HTERT RPE-1 (cell line): ENCODE measurements around the gene PCDH1.

Experiments used
- in situ Hi-C: fragments of 300-500 bp; cut with MboI; formaldehyde crosslinking; loops from 4 replicates; pipeline ENCODE4 v1.14.3; 2020; ENCODE audit warnings: low sequenced_read_pairs

Gene PCDH1

DNA sequence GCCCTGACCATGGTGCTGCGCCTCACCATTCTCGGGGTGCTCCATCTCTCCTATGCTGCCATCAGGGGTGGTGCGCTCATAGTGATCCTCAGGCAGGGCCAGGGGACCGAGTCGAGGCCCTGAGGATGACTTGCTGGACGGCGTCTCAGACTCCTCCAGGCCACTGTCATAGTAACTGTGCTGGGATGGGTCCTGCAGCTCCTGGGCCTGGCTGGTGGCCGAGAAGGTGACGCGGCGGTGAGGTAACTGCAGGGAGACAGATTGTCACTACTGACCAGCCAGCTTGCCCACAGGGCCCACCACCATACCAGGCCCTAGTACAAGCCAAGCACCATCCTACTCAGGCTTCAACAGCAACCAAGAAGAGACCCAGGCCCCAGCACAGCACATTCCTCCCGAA, 21.0 kb downstream of the PCDH1 start:
- in situ Hi-C loops: no loop called here

DNA sequence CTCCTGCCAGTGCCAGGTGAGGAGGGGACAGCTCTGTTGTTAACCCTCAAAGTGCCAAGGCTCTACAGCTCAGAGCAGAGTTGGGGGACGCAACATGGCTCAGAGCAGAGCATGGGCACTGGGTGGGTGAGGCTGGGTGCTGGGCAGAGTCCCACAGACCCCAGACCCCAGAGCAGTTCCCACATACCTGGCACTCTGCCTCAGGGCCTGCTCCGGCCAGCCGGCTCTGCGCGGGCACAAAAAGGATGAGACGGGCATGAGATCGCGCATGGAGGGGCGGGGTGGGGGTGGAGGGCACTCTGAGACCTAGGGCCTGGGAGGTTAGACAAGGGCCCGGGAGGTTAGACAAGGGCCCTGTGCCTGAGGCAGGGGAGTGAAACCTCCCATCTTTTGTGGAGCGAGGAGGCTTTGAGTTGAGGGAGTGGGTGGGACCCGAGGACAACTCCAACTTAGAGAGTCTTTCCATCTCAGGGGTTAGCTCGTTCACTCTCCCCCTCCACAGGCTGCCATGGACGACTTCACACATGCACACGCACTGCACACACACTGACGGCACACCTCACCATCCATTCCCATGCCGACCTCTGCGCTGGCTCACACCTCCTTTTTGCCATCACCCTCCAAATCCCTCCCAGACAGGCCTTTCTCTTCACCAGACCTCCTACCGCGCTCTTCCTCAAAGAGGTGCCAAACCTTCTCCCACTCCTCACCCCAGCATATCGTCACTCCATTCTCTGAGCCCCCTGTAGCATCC, 22.0 kb downstream of the PCDH1 start:
- in situ Hi-C loops: no loop called here

DNA sequence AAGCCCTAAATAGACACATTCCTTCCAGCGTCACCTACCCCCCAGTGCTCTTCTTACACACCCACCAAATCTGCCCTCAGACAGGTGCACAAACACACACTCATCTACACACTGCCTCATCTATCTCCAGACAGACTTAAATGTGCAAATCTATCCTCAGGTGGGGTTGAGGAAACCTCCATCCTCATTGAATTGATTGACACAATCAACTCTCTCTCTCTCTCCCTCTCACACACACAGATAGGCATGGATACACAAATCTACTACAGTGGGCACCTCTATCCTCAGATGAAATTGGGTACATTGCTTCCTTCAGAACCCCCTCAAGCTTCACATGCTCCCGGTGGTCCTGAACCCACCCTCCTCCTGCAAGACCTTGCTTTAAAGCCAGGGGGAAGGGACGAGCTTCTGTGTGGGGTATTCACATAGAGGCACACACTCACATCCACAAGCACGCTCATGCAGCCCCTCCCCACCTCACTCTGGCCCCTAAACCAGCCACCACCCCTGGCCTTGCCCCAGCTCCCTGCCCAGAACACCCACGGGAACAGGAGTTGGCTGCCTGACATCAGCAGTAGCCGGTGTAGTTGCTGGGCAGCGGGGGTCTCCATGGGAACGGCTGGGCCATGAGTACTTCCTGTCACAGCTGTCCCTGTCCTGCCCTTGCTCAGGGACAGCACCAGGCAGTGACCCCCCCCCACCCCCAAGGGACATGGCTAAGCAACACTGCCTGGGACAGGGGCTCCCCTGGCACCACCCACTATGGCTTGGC, 22.8 kb downstream of the PCDH1 start:
- in situ Hi-C loops: no loop called here

- in situ Hi-C loops: no loop called here
These were observed 24.1 kb downstream of the PCDH1 start for GRCh38 chr5:141853895-141854626.

- in situ Hi-C loops: no loop called here
These were observed 25.8 kb downstream of the PCDH1 start for GRCh38 chr5:141852448-141852847.

DNA sequence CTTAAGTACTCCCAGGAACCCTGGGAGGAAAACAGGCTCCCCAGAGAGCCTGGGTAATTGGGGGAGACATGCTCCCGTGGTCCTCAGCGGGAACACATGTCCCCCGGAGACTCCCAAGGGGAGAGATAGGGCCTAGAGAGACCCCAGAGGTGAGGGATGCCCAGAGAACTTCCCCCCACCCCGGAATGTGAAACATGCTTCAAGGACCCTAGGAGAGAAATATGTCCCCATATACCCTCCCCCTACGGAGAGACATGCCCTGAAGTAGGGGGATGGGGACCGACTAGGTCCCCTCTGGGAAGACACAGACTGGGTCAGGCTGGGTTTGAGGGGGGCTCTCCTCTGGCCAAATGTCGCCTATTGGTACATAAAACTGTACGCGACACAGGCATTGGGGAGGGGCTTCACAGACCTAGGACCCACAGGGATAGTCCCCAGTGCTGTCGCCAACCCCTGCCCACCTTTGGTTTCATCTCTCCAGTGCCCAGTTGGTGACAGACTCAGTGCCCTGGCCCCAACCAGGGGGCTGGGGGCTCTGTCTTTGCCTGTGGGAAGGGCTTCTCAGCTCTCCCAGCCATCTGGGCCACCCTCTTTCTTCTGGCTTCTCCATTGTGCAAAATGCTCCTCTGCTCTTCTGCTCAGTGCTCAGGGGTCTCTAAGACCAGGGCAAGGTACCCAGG, 26.9 kb downstream of the PCDH1 start:
- in situ Hi-C loops: no loop called here

DNA sequence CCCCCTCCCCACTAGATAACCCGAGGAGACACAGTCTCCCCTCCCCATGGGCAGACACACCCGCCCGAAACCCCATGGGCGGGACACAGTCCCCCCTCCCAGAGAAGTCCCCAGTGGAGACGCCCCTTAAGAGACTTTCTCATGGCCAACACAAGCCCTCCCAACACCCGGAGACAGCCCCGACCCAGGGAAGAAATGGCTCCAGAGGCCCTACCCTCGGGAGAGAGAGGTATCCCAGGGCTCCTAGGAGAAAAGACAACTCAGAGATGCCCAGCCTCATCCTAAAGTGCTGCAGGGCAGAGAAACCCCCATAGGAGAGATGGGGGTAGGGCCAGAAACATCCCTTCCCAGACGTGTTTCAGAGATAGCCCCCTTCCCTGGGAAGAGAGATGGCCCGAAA, 27.4 kb downstream of the PCDH1 start:
- in situ Hi-C loops: no loop called here

DNA sequence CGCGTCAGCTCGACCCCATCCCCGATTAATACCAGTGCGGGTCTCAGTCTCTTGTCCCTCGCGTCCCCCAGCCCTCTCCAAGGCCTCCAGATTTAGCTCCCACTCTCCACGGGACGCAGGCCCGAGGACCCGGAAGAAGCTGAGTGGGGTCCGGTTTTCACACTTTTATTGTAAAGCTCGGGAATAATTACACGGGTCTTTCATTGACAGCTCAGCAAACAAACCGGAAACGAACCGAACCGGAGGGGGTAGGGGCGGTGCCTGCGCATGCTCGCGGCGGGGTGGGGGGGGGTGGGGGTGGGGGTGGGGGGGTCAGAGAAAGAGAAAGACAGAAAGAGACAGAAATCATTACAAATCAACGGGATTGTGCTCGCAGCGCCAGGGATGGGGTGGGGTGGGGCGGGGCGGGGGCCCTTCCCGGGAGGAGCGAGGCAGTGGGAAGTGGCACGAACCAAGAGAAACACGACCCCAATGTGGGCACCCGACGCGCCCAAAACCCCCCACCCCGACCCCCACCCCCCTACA, 27.9 kb downstream of the PCDH1 start:
- in situ Hi-C loops: no loop called here

- in situ Hi-C loops: no loop called here
These were observed 28.6 kb downstream of the PCDH1 start for GRCh38 chr5:141849415-141850243.

- in situ Hi-C loops: no loop called here
These were observed 29.3 kb downstream of the PCDH1 start for GRCh38 chr5:141848744-141849414.

DNA sequence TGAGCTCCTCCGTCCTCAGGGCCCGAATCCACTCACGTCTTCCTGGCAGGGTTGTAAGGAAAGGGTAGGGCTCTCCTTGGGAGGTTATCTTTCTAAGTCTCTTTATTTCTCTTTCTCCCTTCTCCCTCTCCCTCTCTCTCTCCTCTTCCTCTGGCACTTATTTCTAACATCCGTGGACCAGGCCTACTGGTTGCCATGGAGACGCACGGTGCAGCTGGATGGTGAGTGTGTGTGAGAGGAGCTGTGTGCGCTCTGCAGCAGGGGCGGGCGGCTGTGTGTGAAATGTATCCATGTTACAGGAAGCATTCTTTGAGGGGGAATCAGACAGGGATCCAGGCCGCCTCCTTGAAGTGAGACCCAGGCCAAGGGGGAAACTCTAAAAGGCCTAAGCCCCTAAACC, 32.2 kb downstream of the PCDH1 start:
- in situ Hi-C loops: no loop called here

DNA sequence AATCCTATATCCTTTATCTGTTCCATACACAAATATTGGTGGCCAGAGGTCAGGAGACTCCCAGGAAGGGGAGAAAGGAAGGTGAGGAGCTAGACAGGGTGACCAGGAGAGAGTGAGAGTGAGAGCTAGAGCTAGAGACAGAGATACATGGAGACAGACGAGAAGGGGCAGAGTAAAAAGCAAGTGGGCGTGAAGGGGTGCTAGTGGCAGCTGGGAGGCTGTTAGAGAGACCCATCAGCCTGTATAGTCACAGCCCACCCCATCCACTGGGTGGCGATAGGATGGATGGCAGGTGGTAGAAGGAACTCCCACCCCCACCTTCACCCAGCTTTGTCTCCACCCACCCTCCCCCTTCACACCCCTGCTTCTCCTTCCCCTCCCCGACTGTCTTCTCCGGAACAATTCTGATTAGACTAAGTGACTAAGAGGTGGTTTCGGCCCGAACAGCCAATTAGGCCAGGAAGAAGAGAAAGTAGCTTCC, 32.8 kb downstream of the PCDH1 start:
- in situ Hi-C loops: no loop called here

DNA sequence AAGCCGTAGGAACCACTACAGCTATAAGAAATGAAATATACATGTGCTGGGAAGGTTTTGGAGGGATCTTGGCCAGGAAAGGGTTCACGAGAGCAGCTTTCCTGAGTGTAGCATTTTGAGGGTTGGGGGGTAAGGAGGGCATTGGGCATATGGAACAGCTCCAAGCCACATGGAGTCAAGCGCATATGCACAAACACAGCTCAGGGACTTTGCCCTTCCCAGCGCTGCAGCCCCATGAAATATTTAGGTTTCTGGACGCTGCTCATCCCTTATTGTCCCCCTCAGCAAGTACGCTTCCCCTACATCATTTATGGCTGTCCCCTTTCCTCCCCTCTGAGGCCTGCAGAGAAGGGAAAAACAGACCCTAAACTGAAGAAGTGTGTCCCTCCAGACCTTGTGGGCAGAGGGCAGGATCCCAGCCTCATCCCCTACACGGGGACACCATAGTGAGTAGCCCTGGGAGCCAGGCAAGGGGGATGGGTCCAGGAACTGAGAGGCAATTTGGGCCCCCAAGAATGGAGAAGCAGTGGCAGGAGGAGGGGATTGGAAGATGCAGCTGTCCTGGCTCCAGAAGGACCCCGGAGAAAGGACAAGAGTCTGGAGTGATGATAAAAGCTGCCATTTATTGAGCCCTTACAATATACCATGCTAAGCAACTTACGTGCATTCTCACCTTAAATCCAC, 33.7 kb downstream of the PCDH1 start:
- in situ Hi-C loops: no loop called here

- in situ Hi-C loops: no loop called here
These were observed 34.9 kb downstream of the PCDH1 start for GRCh38 chr5:141843156-141843927.

GRCh38 chr5:141841378-141842180, 36.6 kb downstream of the PCDH1 start:
- in situ Hi-C loops: no loop called here

DNA sequence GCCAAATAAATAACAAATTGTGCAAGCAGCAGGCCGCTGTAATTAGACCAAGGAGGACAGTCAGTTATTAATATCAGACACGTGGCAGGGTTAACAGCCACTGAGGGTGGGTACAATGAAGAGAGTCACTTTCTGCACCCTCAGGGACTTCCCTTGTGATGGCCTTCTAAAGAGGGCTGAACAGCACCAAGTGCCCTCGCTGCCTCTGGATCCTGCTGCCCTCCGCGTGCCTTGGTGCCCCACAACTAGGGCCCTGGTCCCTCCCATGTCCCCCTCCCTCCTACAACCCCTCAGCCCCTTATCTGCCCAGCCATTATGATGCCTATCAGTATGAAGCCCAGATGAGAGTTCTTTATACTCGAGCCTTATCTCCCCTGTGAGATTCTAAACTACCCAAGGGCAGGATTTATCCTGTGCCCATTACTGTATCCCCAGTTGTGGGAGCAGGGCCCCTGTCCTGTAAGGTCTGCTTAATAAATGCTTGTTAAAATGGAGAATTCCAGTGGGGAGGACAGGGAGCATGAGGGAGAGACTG, 37.3 kb downstream of the PCDH1 start:
- in situ Hi-C loops: no loop called here

- in situ Hi-C loops: no loop called here
These were observed 37.9 kb downstream of the PCDH1 start for GRCh38 chr5:141840280-141840812.
